ENCODE data around the gene NR2F1. TPM values are rescaled to one million over a fixed set of nuclear protein-coding genes. Genes with fewer than 3 reads are reported as not detected.

NR2F1 gene
- total RNA-seq, 1 experiment from 2014 or later: not detected

GRCh38 chr5:93582167-93582462 lies 907 bp upstream of the NR2F1 start:
- no peak overlapping the region for H3K14ac ChIP-seq (ENCODE audit: insufficient read depth, low read length)
- H3K9me3 Mint-ChIP-seq: peaks cover 0 to 2% of the 10 kb centered on the region in 2 experiments; a peak in 2 of 5 replicates
- H3K4me1 ChIP-seq (ENCODE audit: insufficient read depth, low read length): peaks cover 2% of the 10 kb centered on the region; the same call in 1 of the 2 replicates
- H3K27ac Mint-ChIP-seq: no peak overlapping the region
- no peak overlapping the region for H4K5ac ChIP-seq (ENCODE audit: insufficient read length, low read depth, low read length)
- peaks cover 14 to 28% of the 10 kb centered on the region in 2 experiments for H3K4me1 Mint-ChIP-seq
- no peak overlapping the region for H4K91ac ChIP-seq (ENCODE audit: insufficient read length, low read depth, low read length)
- H3K4me3 Mint-ChIP-seq: no peak overlapping the region
- no peak overlapping the region for H3T11ph ChIP-seq (ENCODE audit: low read length)
- no peak overlapping the region for H3K4me2 ChIP-seq (ENCODE audit: insufficient read depth, insufficient read length, low read length)
- no peak overlapping the region for H2BK15ac ChIP-seq (ENCODE audit: low read depth, low read length)
- H2BK20ac ChIP-seq (ENCODE audit: low read depth, low read length, poor library complexity, severe bottlenecking): no peak overlapping the region
- H3K79me2 ChIP-seq (ENCODE audit: insufficient read depth, low read length): no peaks in the 10 kb centered on the region
- no peaks in the 10 kb centered on the region for H4K20me1 ChIP-seq (ENCODE audit: control insufficient read depth, insufficient read depth, insufficient read length)
- H4K8ac ChIP-seq (replicated peaks; ENCODE audit: insufficient read length, low read depth, low read length): no peak overlapping the region
- peaks cover 12% of the 10 kb centered on the region for H3K23me2 ChIP-seq (ENCODE audit: insufficient read length, low read depth, low read length, poor library complexity, severe bottlenecking)
- H3K27me3 ChIP-seq (ENCODE audit: insufficient read depth, low read length): peaks cover 69% of the 10 kb centered on the region
- no peak overlapping the region for H3K23ac ChIP-seq (ENCODE audit: insufficient read length, low read depth, low read length)
- WGBS (ENCODE audit: extremely low coverage, insufficient read length, low lambda C conversion rate): no CpG with 5 or more reads among the region's 2 CpGs
- no peak overlapping the region for H3K27ac ChIP-seq (ENCODE audit: insufficient read length, low read depth, low read length)
- no peaks in the 10 kb centered on the region for H3K79me1 ChIP-seq (ENCODE audit: insufficient read depth, low read depth, low read length, poor library complexity, severe bottlenecking)
- no peak overlapping the region for H2AFZ ChIP-seq (ENCODE audit: low read length)
- DNase-seq: no peak
- no peak overlapping the region for H3K56ac ChIP-seq (ENCODE audit: insufficient read length, low read depth, low read length)
- H3K27me3 Mint-ChIP-seq (ENCODE audit: low read depth): peaks cover 26% of the 10 kb centered on the region
- H3K18ac ChIP-seq (ENCODE audit: insufficient read length, low read depth, low read length): no peak overlapping the region
- no peak for TF ChIP-seq CTCF (conservative IDR thresholded peaks at IDR 0.05)
- H2BK5ac ChIP-seq (ENCODE audit: insufficient read length, low read length): no peak overlapping the region
- H3K36me3 Mint-ChIP-seq (ENCODE audit: insufficient read depth in 1 of 3, low read depth in 3 of 3): no peaks in the 10 kb centered on the region; a peak in 1 of 7 replicates
- no peak overlapping the region for H3K9ac ChIP-seq (ENCODE audit: extremely low read depth, insufficient read length, low read length)
- no peak overlapping the region for H2BK120ac ChIP-seq (ENCODE audit: low read depth, low read length, poor library complexity, severe bottlenecking)
- no peaks in the 10 kb centered on the region for H3K9me3 ChIP-seq (ENCODE audit: control insufficient read depth, low read depth, low read length)
- H2BK12ac ChIP-seq (ENCODE audit: insufficient read length, low read depth, low read length): no peak overlapping the region
- H2AK5ac ChIP-seq (ENCODE audit: insufficient read length, low read length): no peak overlapping the region
- H3K4ac ChIP-seq (ENCODE audit: low read depth, low read length): no peak overlapping the region
